B cell (primary cell): ENCODE results near the gene SYNGAP1. TPM values are rescaled to one million over a fixed set of nuclear protein-coding genes. Genes with fewer than 3 reads are reported as not detected.

Source experiments
- ATAC-seq: fragments of 200-7000 bp; cut with Tn5 transposase; one replicate; pipeline ENCODE4 v1.10.0; 2021; ENCODE audit warnings: low read depth, mild to moderate bottlenecking, moderate number of reproducible peaks, moderate library complexity
- CTCF ChIA-PET: fragments of 350-600 bp; sonication (Branson Sonifier 250); formaldehyde crosslinking; loops from one replicate; lab custom pipeline; 2021; ENCODE audit warnings: antibody characterized with exemption, inconsistent platforms; lab: Charles Lee
- POLR2A ChIA-PET: fragments of 350-600 bp; sonication (Branson Sonifier 250); formaldehyde crosslinking; loops from one replicate; lab custom pipeline; 2021; ENCODE audit warnings: antibody characterized with exemption; lab: Charles Lee
- DNase-seq: peaks from one replicate; pipeline ENCODE4 v3.0.0; 2013
- H2AFZ ChIP-seq: 2 replicates; pipeline ENCODE4 v1.6.1; 2012; ENCODE audit warnings: mild to moderate bottlenecking, low read depth, low read length; ENCODE audit not compliant: insufficient read depth, poor library complexity, severe bottlenecking
- H3K27ac ChIP-seq, 2 donors: 1 replicate in 1 of 2; 2 replicates in 1 of 2; pipeline ENCODE4 v1.5.1; 2012 to 2013; ENCODE audit warnings: low read length in 2 of 2, mild to moderate bottlenecking in 2 of 2, moderate library complexity in 1 of 2
- H3K27me3 ChIP-seq, 4 experiments: fragments of 200-600 bp in 1 of 4; sonication (generic) in 1 of 4; replicated peaks in 1 of 4; 1 replicate in 2 of 4; 2 replicates in 2 of 4; pipeline versions ENCODE4 v1.6.1 to v1.7.0; 2013 to 2016; ENCODE audit warnings: low read length in 3 of 4, mild to moderate bottlenecking in 2 of 4, mixed read lengths in 1 of 4, moderate library complexity in 1 of 4; ENCODE audit not compliant: insufficient read depth in 4 of 4, control insufficient read depth in 3 of 4; ENCODE audit errors: control extremely low read depth in 1 of 4
- H3K36me3 ChIP-seq, 2 experiments: replicated peaks in 1 of 2; 1 replicate in 1 of 2; 2 replicates in 1 of 2; pipeline versions ENCODE4 v1.6.1 to v1.7.1; 2013; ENCODE audit warnings: low read length in 1 of 2; ENCODE audit not compliant: insufficient read depth in 2 of 2, control insufficient read depth in 1 of 2; ENCODE audit errors: control extremely low read depth in 1 of 2, extremely low read depth in 1 of 2
- H3K4me1 ChIP-seq, 2 donors: fragments of 200-600 bp in 1 of 2; sonication (generic) in 1 of 2; 1 replicate in 1 of 2; 2 replicates in 1 of 2; pipeline versions ENCODE4 v1.5.1 to v1.6.1; 2013 to 2017; ENCODE audit warnings: low read length in 2 of 2; ENCODE audit not compliant: control insufficient read depth in 2 of 2, insufficient read depth in 2 of 2
- H3K4me2 ChIP-seq: replicated peaks from 2 replicates; pipeline ENCODE3; 2012; ENCODE audit warnings: mild to moderate bottlenecking, low read depth, low read length; ENCODE audit not compliant: poor library complexity, severe bottlenecking
- H3K4me3 ChIP-seq, 5 experiments: fragments of 200-600 bp in 1 of 5; sonication (generic) in 1 of 5; 1 replicate in 3 of 5; 2 replicates in 2 of 5; pipeline versions ENCODE4 v1.5.1 to v1.7.0; 2011 to 2016; ENCODE audit warnings: low read length in 4 of 5, mild to moderate bottlenecking in 4 of 5, low read depth in 2 of 5, control low read depth in 1 of 5, moderate library complexity in 1 of 5; ENCODE audit not compliant: insufficient read depth in 1 of 5; ENCODE audit errors: control extremely low read depth in 1 of 5, extremely low read depth in 1 of 5
- H3K79me2 ChIP-seq: fragments of 200-600 bp; sonication (generic); one replicate; pipeline ENCODE4 v1.6.0; 2016; ENCODE audit warnings: low read length; ENCODE audit not compliant: control insufficient read depth, insufficient read depth
- H3K9ac ChIP-seq: fragments of 200-600 bp; sonication (generic); 2 replicates; pipeline ENCODE4 v1.6.1; 2017; ENCODE audit warnings: mild to moderate bottlenecking, low read length, moderate library complexity
- H3K9me3 ChIP-seq, 3 donors: one replicate each; pipeline versions ENCODE4 v1.6.1 to v1.7.1; 2013; ENCODE audit warnings: low read length in 2 of 3; ENCODE audit not compliant: control insufficient read depth in 2 of 3, insufficient read depth in 1 of 3; ENCODE audit errors: control extremely low read depth in 1 of 3
- H4K20me1 ChIP-seq: 2 replicates; pipeline ENCODE4 v1.6.0; 2012; ENCODE audit warnings: mild to moderate bottlenecking, low read length; ENCODE audit not compliant: insufficient read depth, control insufficient read depth, poor library complexity, severe bottlenecking
- H3K27ac Mint-ChIP-seq: one replicate; pipeline ENCODE4 v1.8.0; 2021; ENCODE audit warnings: mixed read lengths
- H3K27me3 Mint-ChIP-seq: one replicate; pipeline ENCODE4 v1.8.0; 2021; ENCODE audit warnings: mixed read lengths
- H3K4me1 Mint-ChIP-seq: one replicate; pipeline ENCODE4 v1.8.0; 2021; ENCODE audit warnings: mixed read lengths
- H3K4me3 Mint-ChIP-seq: one replicate; pipeline ENCODE4 v1.8.0; 2021; ENCODE audit warnings: mixed read lengths
- H3K9me3 Mint-ChIP-seq: one replicate; pipeline ENCODE4 v1.8.0; 2022; ENCODE audit warnings: mixed read lengths; ENCODE audit not compliant: insufficient read depth
- EZH2 ChIP-seq: IDR thresholded peaks from 2 replicates; pipeline ENCODE4 v1.6.1; 2012; ENCODE audit warnings: borderline replicate concordance, low read depth, mild to moderate bottlenecking, moderate library complexity, low read length; ENCODE audit not compliant: insufficient read depth, poor library complexity, severe bottlenecking
- WGBS: methylation state at CpG from one replicate; pipeline ENCODE4 v1.1.5; 2013; ENCODE audit warnings: missing lambda C conversion rate; ENCODE audit not compliant: insufficient coverage; 5-methylcytosine and 5-hydroxymethylcytosine counted together
- intact Hi-C: fragments of 100-400 bp; cut with micrococcal nuclease; formaldehyde crosslinking; loops from one replicate; pipeline ENCODE4 v1.10.0; 2022
- polyA plus RNA-seq: library from polyadenylated mRNA; depleted of rRNA; stranded (reverse); fragments of >200 nt; gene quantifications from 2 replicates; pipeline ENCODE4 v1.2.3, GENCODE V29; 2012
- total RNA-seq, 2 donors: library from RNA; stranded (reverse); fragments of 120-200 nt in 1 of 2; gene quantifications; 1 replicate in 1 of 2; 2 replicates in 1 of 2; pipeline versions ENCODE4 v1.2.3 to v1.2.4, GENCODE V29; 2013 to 2022
- TF ChIP-seq, protein P1 (sequence below): fragments of 200-600 bp; IDR thresholded peaks from one replicate; pipeline ENCODE4 v1.8.0; 2022; ENCODE audit warnings: antibody characterized with exemption, mild to moderate bottlenecking

Gene SYNGAP1
- total and polyA plus RNA-seq, 2 donors (not counting 1 experiment from before 2014, with no cell fraction given) = 18.6 to 43.0 TPM

DNA sequence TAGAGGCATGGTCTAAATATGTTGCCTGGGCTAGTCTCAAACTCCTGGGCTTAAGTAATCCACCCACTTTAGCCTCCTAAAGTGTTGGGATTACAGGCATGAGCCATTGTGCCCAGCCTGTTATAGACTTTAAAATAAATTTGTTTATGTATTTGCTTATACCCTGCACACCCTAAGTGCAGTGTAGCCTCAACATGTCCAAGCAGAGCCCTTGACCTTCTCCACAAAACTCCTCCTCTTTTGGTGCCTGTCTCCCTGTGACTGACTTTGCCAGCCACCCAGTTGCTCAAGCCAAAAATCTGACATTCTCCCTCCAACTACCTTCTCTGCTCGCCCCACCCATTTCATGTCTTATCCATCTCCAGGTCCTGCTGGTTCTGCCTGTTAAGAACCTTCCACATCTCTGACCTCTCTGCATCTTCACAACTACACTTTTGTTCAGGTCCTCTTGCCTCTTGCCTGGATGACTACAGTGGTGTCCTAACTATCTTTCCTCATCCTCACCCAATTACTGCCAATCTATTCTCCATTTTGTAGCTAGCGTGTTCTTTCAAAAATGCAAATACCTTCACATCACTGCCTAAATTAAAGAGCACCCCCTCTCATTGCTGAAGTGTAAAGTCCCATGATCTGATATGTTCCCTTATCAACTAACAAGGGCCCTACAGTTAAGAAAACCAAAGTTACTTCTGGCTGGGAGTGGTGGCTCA lies 39.4 kb upstream of the SYNGAP1 start:
- H3K4me2 ChIP-seq = no peak overlapping the region
- H3K27me3 ChIP-seq = no peaks in the 10 kb centered on the region
- no peaks in the 10 kb centered on the region for H3K9me3 Mint-ChIP-seq
- no peak overlapping the region for H3K9ac ChIP-seq
- TF ChIP-seq, protein P1, sequence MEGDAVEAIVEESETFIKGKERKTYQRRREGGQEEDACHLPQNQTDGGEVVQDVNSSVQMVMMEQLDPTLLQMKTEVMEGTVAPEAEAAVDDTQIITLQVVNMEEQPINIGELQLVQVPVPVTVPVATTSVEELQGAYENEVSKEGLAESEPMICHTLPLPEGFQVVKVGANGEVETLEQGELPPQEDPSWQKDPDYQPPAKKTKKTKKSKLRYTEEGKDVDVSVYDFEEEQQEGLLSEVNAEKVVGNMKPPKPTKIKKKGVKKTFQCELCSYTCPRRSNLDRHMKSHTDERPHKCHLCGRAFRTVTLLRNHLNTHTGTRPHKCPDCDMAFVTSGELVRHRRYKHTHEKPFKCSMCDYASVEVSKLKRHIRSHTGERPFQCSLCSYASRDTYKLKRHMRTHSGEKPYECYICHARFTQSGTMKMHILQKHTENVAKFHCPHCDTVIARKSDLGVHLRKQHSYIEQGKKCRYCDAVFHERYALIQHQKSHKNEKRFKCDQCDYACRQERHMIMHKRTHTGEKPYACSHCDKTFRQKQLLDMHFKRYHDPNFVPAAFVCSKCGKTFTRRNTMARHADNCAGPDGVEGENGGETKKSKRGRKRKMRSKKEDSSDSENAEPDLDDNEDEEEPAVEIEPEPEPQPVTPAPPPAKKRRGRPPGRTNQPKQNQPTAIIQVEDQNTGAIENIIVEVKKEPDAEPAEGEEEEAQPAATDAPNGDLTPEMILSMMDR = no peak
- TF ChIP-seq EZH2 = no peak
- intact Hi-C loops = no loop called here
- H3K79me2 ChIP-seq = no peaks in the 10 kb centered on the region
- no peak for DNase-seq
- ChIA-PET CTCF (interaction anchor here (0.6 to 0.7 kb wide), 2 partner anchors 16 to 980 kb away, joined by 3 read pairs; no protein-coding TSS in a partner anchor), POLR2A (no interaction called here)
- no peak overlapping the region for H3K27ac ChIP-seq
- 89% methylated on average over 2 of the region's 2 CpGs for WGBS
- H3K9me3 ChIP-seq = no peaks in the 10 kb centered on the region
- ATAC-seq = no peak
- no peak overlapping the region for H3K27ac Mint-ChIP-seq
- H4K20me1 ChIP-seq = no peaks in the 10 kb centered on the region
- H3K4me1 Mint-ChIP-seq = no peaks in the 10 kb centered on the region
- H3K4me3 ChIP-seq = no peak overlapping the region
- no peak overlapping the region for H2AFZ ChIP-seq
- no peaks in the 10 kb centered on the region for H3K4me1 ChIP-seq
- no peak overlapping the region for H3K4me3 Mint-ChIP-seq
- H3K27me3 Mint-ChIP-seq = no peaks in the 10 kb centered on the region
- H3K36me3 ChIP-seq = no peaks in the 10 kb centered on the region

GRCh38 chr6:33383427-33384185 lies 36.3 kb upstream of the SYNGAP1 start:
- H3K79me2 ChIP-seq = no peaks in the 10 kb centered on the region
- WGBS = 81% methylated on average over 9 of the region's 10 CpGs
- no peak overlapping the region for H3K9ac ChIP-seq
- CTCF ChIA-PET = no interaction called here
- DNase-seq (no peak), ATAC-seq (no peak)
- no peaks in the 10 kb centered on the region for H3K9me3 Mint-ChIP-seq
- no peaks in the 10 kb centered on the region for H3K4me1 Mint-ChIP-seq
- H3K36me3 ChIP-seq = no peaks in the 10 kb centered on the region
- no peak overlapping the region for H3K4me3 Mint-ChIP-seq
- no peak for TF ChIP-seq EZH2
- TF ChIP-seq, protein P1 = no peak
- no peak overlapping the region for H3K27ac Mint-ChIP-seq
- no peaks in the 10 kb centered on the region for H4K20me1 ChIP-seq
- H3K27ac ChIP-seq = no peak overlapping the region
- H3K27me3 ChIP-seq = no peaks in the 10 kb centered on the region
- H3K9me3 ChIP-seq = no peaks in the 10 kb centered on the region
- H3K27me3 Mint-ChIP-seq = no peaks in the 10 kb centered on the region
- H3K4me1 ChIP-seq = no peaks in the 10 kb centered on the region
- no peak overlapping the region for H3K4me2 ChIP-seq
- intact Hi-C loops = no loop called here
- POLR2A ChIA-PET = no interaction called here
- H3K4me3 ChIP-seq = no peak overlapping the region
- no peak overlapping the region for H2AFZ ChIP-seq
